ENCODE results near the gene ANKDD1B. TPM values are rescaled to one million over a fixed set of nuclear protein-coding genes. Genes with fewer than 3 reads are reported as not detected.
A peak's percentile ranks its signal among the peaks of the same experiment; 100 is the strongest.

Gene ANKDD1B
- total and polyA plus RNA-seq, 9 of the 15 experiments (the other 6 are each of a cell fraction or from before 2014, with no cell fraction given): 0.04 to 0.29 (median 0.18) TPM; not detected in 1

DNA sequence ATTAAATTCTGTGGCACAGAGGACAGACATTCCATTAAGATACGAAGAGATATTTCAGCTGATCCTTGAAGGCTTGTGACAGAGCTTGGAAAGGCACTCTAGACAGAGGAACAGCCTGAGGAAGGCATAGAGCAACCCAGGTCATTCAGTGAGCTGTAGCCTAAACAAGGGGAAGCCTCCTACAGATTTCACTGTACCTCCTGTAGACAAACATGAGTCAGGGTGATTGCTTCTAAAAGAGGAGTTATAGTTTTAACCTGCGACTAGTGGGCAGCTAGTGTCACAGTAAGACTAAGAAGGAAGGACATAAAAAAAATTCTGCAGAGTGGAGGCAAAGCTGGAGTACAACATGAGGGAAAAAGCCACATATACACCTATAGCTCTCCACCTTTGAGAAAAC lies 43.5 kb upstream of the ANKDD1B start (continued):
- TF ChIP-seq FOXA3 (CRISPR knock-in tag; conservative IDR thresholded peaks at IDR 0.05 in 1 of 2, IDR thresholded peaks at IDR 0.05 in 1 of 2) (peak in 1 of 2 experiments; percentile 35; a peak in 1 of 4 replicates), MEF2D (tag; conservative IDR thresholded peaks at IDR 0.05; ENCODE audit: low read depth) (0 out of 2 replicates have a peak, but pooled peaks have one; percentile 28), RAD21 (CRISPR knock-in tag; conservative IDR thresholded peaks at IDR 0.05 in 1 of 2, IDR thresholded peaks at IDR 0.05 in 1 of 2) (peak in 1 of 2 experiments; percentile 22; a peak in 1 of 4 replicates), KLF13 (tag; IDR thresholded peaks at IDR 0.05; ENCODE audit: borderline replicate concordance, low read depth) (no peak), HMG20A (CRISPR knock-in tag; conservative IDR thresholded peaks at IDR 0.05) (no peak), ZNF384 (IDR thresholded peaks at IDR 0.05; ENCODE audit: low read depth, low read length) (peak; percentile 37; the same call in 1 of the 2 replicates), DPF2 (IDR thresholded peaks at IDR 0.05) (peak; percentile 26; the same call in 1 of the 2 replicates), ZZZ3 (IDR thresholded peaks at IDR 0.05) (no peak), BHLHE40 (IDR thresholded peaks at IDR 0.05; ENCODE audit: low read length) (peak; percentile 13; the same call in 1 of the 2 replicates), MTA1 (IDR thresholded peaks at IDR 0.05; ENCODE audit: borderline replicate concordance) (no peak), ZNF717 (CRISPR knock-in tag; IDR thresholded peaks at IDR 0.05) (no peak), NFE2 (IDR thresholded peaks at IDR 0.05; ENCODE audit: low read depth) (peak; percentile 64), LEF1 (IDR thresholded peaks at IDR 0.05) (peak; percentile 35; the same call in 1 of the 2 replicates), CBFA2T3 (IDR thresholded peaks at IDR 0.05) (peak; percentile 25; the same call in 1 of the 2 replicates), EP300 (IDR thresholded peaks at IDR 0.05; ENCODE audit: low read length) (peak; percentile 46; the same call in 1 of the 2 replicates), PTRF (tag; IDR thresholded peaks at IDR 0.05) (no peak), NCOR1 (IDR thresholded peaks at IDR 0.05) (peak; percentile 81), PYGO2 (tag; IDR thresholded peaks at IDR 0.05) (no peak), CEBPG (CRISPR knock-in tag; IDR thresholded peaks at IDR 0.05) (peak; percentile 10; the same call in 1 of the 2 replicates), CEBPG (tag; conservative IDR thresholded peaks at IDR 0.05 in 1 of 2, IDR thresholded peaks at IDR 0.05 in 1 of 2) (no peak), ZFPM2 (CRISPR knock-in tag; IDR thresholded peaks at IDR 0.05) (no peak), LARP7 (IDR thresholded peaks at IDR 0.05) (no peak), ZNF311 (CRISPR knock-in tag; IDR thresholded peaks at IDR 0.05) (no peak), ZNF232 (CRISPR knock-in tag; IDR thresholded peaks at IDR 0.05) (no peak)
- TF ChIP-seq, protein P1, sequence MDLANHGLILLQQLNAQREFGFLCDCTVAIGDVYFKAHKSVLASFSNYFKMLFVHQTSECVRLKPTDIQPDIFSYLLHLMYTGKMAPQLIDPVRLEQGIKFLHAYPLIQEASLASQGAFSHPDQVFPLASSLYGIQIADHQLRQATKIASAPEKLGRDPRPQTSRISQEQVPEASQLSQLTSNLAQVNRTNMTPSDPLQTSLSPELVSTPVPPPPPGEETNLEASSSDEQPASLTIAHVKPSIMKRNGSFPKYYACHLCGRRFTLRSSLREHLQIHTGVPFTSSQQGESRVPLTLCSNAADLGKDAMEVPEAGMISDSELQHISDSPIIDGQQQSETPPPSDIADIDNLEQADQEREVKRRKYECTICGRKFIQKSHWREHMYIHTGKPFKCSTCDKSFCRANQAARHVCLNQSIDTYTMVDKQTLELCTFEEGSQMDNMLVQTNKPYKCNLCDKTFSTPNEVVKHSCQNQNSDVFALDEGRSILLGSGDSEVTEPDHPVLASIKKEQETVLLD (IDR thresholded peaks at IDR 0.05): no peak
- TF ChIP-seq, protein P2, sequence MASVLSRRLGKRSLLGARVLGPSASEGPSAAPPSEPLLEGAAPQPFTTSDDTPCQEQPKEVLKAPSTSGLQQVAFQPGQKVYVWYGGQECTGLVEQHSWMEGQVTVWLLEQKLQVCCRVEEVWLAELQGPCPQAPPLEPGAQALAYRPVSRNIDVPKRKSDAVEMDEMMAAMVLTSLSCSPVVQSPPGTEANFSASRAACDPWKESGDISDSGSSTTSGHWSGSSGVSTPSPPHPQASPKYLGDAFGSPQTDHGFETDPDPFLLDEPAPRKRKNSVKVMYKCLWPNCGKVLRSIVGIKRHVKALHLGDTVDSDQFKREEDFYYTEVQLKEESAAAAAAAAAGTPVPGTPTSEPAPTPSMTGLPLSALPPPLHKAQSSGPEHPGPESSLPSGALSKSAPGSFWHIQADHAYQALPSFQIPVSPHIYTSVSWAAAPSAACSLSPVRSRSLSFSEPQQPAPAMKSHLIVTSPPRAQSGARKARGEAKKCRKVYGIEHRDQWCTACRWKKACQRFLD (CRISPR knock-in tag; IDR thresholded peaks at IDR 0.05): no peak
- TF ChIP-seq, protein P3, sequence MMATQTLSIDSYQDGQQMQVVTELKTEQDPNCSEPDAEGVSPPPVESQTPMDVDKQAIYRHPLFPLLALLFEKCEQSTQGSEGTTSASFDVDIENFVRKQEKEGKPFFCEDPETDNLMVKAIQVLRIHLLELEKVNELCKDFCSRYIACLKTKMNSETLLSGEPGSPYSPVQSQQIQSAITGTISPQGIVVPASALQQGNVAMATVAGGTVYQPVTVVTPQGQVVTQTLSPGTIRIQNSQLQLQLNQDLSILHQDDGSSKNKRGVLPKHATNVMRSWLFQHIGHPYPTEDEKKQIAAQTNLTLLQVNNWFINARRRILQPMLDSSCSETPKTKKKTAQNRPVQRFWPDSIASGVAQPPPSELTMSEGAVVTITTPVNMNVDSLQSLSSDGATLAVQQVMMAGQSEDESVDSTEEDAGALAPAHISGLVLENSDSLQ (IDR thresholded peaks at IDR 0.05): peak; percentile 9; the same call in 1 of the 2 replicates

All from K562 (cell line).